NCI-H524 (cell line): ENCODE data around the gene GPR107.

ENCODE experiments used
- DNase-seq, 2 experiments: peaks; one replicate each; lab custom pipeline; 2025; lab: John Stamatoyannopoulos, UW

GPR107 gene

GRCh38 chr9:130110166-130110565 is 56.5 kb downstream of the GPR107 start:
- peak in 1 of 2 experiments; percentile 59 for DNase-seq

- no peak for DNase-seq
Observed at GRCh38 chr9:130110596-130111021, 56.9 kb downstream of the GPR107 start.

GRCh38 chr9:130111786-130112537 is 58.3 kb downstream of the GPR107 start:
- DNase-seq, result no peak

GRCh38 chr9:130112538-130113151 is 58.9 kb downstream of the GPR107 start:
- no peak for DNase-seq

GRCh38 chr9:130114741-130115140 is 61.0 kb downstream of the GPR107 start:
- DNase-seq, result peak in 1 of 2 experiments; percentile 37

GRCh38 chr9:130116346-130116745 is 62.6 kb downstream of the GPR107 start:
- DNase-seq, result no peak

- peak in 1 of 2 experiments; percentile 72 for DNase-seq
Observed at GRCh38 chr9:130117376-130117775, 63.7 kb downstream of the GPR107 start.

GRCh38 chr9:130117816-130118632 is 64.3 kb downstream of the GPR107 start:
- peak; percentile 45 to 72 for DNase-seq

GRCh38 chr9:130118841-130119518 is 65.3 kb downstream of the GPR107 start:
- peak; percentile 100 for DNase-seq

- peak; percentile 31 to 72 for DNase-seq
Observed at GRCh38 chr9:130119519-130120298, 66.0 kb downstream of the GPR107 start.

- DNase-seq, result no peak
Observed at GRCh38 chr9:130120299-130120587, 66.5 kb downstream of the GPR107 start.

- no peak for DNase-seq
Observed at GRCh38 chr9:130120832-130121231, 67.1 kb downstream of the GPR107 start.

GRCh38 chr9:130122456-130122855 is 68.8 kb downstream of the GPR107 start:
- peak in 1 of 2 experiments; percentile 17 for DNase-seq

- DNase-seq, result no peak
Observed at GRCh38 chr9:130124085-130124860, 70.6 kb downstream of the GPR107 start.

GRCh38 chr9:130126721-130127433 is 73.2 kb downstream of the GPR107 start:
- no peak for DNase-seq

- DNase-seq, result no peak
Observed at GRCh38 chr9:130128251-130128650, 74.5 kb downstream of the GPR107 start.

GRCh38 chr9:130128733-130129431 is 75.2 kb downstream of the GPR107 start:
- DNase-seq, result no peak

GRCh38 chr9:130129432-130130061 is 75.8 kb downstream of the GPR107 start:
- DNase-seq, result no peak

GRCh38 chr9:130132746-130133145 is 79.0 kb downstream of the GPR107 start:
- DNase-seq, result no peak
